ENCODE measurements around the gene TBC1D16. TPM values are rescaled to one million over a fixed set of nuclear protein-coding genes. Genes with fewer than 3 reads are reported as not detected.
A peak's percentile ranks its signal among the peaks of the same experiment; 100 is the strongest.
"Not testable (repeated sequence)": the region's sequence is repeated elsewhere in the genome, so short reads cannot be mapped to it uniquely, and the experiment has no call there.

Gene TBC1D16
- total RNA-seq, 1 experiment from 2014 or later, result 26.6 TPM

DNA sequence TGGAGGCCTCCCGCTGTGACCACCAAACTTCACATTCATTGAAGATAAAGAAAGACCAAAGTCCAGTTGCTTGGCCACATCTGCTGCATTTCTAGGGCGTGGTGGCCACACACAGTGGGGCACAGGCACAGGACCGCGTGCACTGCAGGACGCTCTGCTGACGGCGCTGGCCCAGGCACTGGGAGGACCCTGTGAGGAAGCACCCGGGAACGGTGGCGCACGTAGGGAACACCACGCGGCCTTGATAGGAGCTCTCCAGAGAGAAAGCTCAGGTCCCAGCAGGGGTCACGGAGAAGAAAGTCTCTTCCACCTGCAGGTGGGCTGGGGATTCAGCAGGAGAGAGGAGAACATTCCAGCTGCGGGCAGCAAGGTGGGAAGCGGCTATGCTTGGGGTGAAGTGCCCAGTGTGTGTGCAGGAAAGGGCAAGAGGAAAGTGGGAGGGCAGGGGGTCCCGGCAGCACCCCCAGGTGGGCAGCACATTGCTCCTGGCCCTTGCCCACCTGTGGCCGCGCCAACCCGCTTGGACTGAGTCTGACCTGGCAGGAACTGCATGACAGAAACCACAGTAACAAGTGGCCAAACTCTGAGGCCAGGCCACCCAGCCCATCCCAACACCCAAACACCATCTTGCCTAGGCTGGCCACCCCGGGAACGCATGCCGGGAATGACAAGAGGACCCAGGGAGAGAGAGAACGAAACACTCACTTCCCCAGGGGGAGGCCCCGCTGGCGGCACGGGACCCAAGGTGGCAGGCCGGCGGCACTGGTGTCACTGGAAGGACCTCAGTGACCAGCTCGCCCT is 32.8 kb downstream of the TBC1D16 start:
- no peak for DNase-seq (ENCODE audit: low spot score)

DNA sequence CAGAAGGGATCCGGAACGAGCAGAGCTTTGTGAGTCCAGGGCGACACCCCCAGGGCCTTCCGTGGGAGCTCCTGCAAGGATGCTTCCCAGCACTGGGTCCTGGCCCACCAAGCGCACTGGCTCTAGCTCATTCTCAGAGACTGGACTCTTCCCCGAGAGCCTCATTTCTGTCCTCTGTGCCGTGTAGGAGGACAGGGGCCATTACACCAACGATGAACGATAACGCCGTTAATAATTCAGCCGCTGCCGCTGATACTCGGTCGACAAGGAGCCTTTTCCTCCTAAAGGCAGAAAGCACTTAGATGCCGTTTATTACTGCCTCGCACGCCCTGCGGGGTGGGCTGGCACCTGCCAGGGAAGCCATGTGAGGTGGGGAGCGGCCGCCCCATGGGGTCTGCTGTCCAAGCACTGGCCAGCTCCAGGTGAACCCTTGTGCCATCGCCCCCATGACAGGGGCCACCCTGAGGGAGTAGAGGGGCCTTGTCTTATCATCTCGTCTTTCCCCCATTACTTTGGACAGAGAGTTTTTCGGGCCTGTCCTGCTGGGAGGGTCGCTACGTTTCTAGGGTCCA is 33.5 kb downstream of the TBC1D16 start:
- DNase-seq (ENCODE audit: low spot score), result no peak

DNA sequence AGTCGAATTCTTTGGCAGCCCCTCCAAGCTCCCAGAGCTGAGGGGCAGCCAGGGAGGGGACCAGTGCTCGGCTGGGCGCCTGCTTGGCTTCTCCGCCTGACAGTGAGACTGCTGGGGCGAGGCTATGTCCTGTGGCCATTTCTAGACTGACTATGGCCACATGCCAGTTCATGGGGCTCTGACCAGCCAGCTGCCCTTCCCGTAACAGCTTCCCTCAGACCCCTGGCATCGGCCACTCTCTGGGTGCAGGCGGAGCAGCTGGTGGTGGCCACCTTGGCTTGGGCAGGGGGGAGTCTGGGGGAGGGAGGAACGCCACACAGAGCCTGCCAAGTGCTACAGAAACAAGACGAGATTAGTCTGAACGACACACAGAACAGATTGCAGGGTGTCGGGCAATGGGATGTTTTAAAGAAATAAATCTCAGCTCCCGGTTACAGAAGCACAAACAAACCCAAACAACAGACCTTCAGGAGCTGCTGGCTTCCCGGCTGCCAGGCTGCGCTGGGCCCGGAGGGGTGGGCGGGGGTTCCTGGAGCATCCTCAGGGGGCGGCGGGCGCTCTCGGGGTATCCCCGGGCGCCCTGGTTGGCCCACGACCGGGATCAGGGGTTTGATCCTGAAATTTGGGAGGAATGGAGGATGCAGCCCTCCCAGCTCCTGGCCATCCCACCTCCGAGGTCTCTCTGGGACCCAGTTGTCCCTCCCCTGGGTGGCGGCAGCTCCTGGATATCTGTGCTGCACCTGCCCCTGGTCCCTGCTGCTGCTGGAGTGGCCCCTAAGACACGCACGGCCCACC is 34.5 kb downstream of the TBC1D16 start:
- DNase-seq (ENCODE audit: low spot score), result no peak

DNA sequence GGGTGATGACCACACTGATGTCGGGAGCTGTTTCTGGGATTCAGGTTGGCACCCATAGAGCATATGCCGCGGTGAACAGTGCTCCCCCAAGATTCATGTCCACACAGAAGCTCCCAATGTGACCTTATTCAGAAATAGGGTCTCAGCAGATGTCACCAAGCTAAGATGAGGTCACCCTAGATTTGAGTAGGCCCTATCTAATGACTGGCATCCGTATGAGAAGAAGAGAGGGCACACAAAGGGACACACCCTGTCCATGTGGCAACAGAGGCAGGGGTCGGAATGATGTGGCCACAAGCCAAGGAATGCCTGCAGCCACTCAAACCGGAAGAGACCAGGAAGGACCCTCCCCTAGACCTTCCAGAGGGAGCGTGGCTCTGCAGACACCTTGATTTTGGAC is 35.5 kb downstream of the TBC1D16 start:
- DNase-seq (ENCODE audit: low spot score), result no peak

DNA sequence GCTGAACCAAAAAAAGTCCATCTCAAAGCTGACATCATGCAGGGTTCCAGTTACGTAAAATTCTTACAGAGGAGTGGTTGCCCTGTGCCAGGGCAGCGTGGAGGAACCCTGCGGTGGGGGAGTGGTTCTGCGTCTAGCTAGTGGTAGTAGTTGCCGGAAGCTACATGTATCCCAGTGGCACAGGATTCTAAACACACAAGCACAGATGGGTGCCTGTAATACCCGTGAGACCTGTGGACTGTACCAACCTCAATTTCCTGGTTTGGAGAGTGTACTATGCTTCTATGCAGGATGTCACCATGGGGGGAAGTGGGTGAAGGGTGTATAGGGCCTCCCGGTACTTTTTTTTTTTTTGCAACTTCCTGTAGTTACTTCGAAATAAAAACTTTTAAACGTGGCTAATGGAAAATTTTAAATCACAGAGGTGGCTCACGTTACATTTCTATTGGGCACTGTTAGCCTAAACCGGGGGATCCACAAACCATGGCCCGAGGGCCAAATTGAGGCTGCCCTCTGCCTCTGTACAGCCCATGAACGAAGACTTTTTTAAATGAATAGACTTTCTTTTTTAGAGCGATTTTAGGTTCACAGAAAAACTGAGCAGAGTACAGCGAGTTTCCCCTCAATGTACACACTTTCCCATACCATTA is 38.5 kb downstream of the TBC1D16 start:
- DNase-seq (ENCODE audit: low spot score), result no peak

DNA sequence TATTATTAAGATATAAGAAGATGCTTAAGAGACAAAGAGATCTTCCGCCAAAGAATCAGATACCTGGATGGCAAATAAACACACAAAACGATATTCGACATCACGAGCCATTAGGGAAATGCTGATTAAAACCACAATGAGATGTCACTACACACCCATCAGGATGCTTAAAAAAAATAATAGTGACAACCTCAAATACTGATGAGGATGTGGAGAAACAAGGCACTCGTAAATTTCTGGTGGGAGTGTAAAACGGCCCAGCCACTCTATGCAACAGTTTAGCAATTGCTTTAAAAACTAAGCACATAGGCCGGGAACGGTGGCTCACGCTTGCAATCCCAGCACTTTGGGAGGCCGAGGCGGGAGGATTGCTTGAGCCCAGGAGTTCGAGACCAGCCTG is 39.4 kb downstream of the TBC1D16 start:
- no peak for DNase-seq (ENCODE audit: low spot score)

DNA sequence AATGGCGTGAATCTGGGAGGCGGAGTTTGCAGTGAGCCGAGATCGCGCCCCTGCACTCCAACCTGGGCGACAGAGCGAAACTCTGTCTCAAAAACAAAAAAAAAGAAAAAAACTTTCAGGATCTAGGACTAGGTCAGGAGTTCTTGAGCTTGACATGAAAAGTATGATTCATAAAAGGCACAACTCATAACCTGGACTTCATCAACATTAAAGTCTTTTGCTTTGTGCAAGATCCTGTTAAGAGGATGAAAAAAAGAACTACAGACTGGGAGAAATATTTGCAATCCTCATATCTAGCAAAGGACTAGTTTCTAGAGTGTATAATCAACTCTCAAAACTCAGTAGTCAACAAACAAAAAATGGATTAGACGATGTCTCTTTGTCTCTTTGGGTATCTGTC is 40.0 kb downstream of the TBC1D16 start:
- no peak for DNase-seq (ENCODE audit: low spot score)

DNA sequence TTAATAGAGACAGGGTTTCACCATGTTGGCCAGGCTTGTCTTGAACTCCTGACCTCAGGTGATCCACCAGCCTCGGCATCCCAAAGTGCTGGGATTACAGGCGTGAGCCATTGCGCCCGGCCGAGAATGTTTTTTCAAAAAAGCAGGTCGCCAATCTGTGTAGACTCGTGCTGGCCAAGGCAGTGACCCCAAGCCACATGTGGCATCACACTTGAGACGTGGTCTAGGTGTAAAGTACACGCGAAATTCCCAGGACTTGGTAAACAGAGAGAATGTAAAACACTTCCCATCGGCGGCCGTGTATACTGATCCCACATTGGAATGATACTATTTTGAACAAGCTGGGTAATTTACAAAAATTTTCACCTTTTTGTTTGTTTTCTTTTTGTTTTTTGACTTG is 41.1 kb downstream of the TBC1D16 start:
- DNase-seq (ENCODE audit: low spot score), result no peak

DNA sequence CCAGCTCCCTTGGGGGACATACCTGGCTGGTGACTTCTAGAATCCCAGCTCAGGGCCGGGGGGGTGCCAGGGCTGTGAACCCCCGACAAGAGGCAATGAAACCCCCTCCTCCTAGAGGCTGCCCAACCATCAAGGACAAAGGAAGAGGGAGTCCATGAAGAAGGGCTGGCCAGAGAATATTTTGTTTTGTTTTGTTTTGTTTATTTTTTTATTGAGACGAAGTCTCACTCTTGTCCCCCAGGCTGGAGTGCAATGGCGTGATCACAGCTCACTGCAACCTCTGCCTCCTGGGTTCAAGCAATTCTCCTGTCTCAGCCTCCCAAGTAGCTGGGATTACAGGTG is 41.5 kb downstream of the TBC1D16 start:
- not testable (repeated sequence) for DNase-seq (ENCODE audit: low spot score)

DNA sequence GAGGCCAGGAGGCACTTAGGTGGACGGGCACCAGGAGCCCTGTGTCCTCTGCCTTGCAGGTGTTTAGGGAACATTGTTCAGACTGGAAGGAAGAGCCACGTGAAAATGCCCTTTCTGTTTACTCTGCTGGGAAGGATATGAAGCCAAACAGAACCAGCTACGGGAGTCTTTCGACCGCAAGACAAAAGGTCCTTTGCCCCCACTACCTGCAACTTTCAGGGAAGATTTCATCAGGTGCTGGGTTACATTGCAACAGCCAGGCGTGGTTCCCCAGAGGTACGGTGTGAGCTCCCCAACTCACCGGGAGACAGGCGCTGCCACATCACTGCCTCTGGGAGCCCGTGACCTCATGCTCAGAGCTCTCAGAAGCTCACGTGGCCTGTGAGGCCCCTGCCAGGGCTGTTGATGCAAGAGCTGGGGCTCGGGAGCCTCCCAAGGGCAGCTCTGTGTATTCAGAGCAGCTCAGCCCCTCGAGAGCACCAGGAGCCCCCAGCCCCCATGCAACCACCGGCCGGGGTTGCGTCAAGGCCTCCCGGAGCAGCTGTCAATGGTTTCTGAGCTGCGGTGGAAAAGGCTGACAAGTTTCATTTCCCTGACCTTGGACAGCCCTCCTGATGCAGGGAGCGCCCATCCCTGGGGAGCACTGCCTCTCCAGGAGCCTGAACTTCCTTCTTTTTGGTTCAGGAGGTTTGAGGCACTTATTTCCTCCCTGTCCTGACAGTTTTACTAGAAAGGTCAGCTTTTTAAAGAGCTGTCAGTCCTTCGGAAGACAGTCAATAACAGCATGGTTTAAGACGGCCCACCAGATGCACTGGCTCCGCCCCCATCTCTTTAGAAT is 42.1 kb downstream of the TBC1D16 start:
- peak; percentile 93 for DNase-seq (ENCODE audit: low spot score)

DNA sequence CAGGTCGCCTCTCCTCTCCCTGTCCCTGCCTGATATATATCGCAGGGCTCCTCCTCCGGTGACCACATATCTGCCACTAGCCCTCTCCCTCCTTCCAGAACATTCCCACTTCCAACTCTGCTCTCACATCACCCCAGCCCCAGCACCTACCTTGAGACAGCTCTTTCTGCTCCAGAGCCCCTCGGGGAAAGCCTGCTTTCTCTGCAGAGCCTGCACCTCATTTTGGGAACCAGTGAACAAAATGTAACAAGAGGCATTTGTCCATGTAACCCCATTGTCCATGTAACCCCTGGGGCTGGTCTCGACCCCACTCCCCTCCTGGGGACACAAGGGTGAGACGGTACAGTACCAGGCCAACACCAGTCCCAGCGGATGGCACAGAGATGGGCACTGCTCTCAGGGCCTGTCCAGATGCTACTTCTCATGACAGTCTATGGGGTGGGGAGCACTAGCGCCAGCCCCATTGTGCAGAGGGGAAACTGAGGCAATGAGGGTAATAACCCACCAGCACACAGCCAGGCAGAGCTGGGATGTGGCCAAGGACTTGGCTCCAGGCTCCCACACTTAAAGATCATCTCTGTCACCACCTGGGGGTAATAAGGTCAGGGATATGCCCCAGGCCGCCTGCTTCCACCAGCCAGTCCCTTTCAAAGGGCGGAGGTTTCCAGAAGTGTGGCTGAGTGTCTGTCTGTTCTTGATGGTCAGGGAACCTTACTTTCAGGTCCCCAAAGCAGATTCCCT is 42.9 kb downstream of the TBC1D16 start:
- DNase-seq (ENCODE audit: low spot score), result no peak

DNA sequence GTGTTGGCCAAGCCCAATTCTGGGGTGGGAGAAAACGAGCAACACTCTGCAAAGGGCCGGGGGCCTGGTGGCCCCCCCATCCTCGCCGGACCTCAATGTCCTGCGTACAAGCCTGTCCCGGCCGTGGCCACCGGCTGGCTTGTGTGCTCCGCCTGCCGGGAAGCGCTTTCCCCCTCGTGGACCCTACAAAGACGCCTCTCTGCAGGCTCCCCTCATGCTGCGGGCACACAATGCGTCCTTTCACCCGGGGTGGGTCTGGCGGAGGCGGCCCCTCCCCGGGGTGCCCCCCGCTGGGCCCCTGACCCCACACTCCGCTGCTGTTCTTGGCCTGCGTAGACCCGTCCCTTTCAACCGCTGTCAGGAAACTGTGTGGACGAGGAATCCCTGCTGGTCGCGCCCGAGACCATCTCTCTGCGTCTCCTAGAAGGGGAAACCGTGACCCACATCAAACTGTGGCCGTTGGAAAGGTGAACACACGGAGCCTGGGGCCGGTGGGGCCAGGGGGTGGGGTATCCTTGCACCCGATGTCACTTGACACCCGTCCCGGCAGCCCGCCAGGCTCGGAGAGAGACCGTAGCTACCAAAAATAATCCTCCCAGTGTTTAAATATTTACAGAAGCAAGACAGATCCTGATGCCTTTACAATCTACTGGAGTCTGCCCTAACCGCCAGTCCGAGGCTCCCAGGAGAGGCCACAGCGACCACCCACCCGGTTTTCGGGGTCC is 43.6 kb downstream of the TBC1D16 start:
- no peak for DNase-seq (ENCODE audit: low spot score)

DNA sequence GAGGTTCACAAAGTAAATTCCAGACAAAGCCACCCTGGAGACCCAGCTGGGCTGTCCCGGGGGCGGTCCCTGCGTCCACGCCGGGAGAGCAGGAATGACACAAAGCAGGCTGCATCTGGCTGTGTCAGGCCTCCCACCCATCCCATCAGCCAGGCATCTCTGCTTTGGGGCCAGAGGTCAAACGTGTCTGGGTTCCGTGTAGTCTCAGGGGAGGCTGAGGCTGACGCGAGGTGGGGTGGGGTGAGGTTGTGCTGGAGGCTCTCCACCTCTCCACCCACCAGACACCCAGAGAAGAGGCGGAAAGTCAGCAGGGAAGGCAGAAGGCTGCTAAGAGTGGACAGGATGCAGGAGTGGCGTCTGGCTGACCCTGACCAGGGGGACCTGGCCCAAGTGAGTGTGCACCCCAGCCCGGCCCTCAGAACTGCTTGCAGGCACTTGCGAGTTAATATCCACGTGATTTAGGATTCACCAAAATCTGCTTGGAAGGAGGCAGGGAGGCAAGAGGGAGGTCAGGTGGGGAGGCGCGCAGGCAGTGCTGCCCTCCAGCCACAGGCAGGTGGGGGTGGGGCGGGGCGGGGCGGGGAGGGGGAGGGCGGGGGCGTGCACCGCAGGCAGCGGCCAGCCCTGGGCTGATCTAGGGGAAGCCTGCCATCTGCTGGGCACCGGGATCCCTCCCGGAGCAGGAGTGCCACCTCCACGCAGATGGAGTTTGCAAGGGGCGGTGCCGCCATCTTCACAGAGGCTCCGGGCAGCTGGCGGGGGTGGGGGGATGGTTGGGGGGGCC is 44.3 kb downstream of the TBC1D16 start:
- DNase-seq (ENCODE audit: low spot score), result peak; percentile 88

DNA sequence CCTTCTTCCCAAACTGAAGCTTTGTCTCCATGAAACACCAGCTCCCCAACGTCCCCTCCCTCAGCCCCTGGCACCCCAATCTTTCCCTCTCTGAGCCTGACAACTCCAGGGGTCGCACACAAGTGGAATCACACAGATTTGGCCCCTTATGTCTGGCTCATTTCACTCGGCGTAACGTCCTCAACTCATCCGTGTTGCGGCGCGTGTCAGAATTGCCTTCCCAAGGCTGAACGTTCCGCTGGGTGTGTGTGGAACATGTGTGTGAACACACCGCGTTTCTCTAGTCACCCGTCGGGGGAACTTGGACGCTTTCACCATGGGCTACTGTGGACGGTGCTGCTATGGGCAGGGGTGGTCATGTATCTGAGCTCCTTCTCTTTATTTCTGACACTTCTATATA is 45.0 kb downstream of the TBC1D16 start:
- DNase-seq (ENCODE audit: low spot score), result no peak

DNA sequence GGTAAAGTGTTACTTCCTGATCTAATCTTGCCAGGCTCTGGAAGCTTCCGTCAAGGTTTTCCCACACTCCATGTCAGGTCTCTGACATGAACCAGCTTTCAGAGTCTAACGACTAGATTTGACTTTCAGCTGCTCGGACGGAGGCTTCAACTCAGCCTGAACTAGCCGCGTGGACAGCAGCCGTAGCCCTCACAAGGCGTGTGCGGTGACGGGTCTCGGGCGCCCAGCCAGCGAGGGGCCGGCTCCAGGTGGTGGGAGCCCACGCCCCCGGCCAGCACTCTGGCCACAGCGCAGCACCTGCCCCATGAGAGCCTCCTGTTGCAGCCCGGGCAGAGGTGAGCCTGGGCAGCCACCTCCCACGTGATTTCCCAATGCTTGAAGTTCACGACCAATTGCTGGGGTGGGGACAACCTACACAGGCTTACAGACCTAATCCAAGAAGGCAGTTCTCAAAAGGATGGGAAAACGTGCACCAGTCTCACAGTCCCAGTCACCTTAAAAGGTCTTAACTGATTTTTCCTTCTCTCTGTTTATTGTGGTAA is 45.5 kb downstream of the TBC1D16 start:
- DNase-seq (ENCODE audit: low spot score), result no peak

DNA sequence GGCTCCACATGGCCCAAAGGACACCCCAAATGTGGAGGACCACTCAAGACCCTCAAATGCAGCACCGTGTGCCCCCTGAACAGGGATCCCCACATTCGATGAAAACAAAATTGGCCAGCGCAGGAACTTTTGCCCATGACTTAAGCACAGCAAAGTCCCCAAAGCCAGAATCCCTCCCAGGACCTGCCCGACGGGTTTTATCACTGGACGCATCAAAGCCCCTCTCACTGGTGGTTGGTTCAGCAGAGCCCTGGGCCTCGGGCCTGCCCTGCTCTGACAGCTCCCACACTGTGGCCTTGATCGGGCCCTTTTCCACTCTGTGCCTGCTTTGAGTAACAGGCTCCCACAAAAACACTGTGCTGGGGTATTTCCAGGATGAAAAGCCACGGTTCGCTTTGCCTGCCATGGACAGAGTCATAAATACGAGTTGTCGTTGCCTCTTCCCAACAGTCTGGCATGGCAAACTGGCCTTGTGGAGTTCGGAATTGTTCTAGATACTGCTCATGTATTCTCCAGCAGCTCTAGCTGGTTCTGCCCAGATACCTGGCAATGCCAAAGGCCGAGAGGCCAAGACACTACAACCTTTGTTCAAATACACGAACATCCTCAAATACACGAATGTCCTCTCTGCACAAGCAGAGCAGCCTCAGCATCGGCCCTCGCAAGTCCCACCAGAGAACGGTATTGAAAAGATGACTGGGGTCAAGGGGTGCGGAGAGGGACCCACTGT is 46.4 kb downstream of the TBC1D16 start:
- no peak for DNase-seq (ENCODE audit: low spot score)

DNA sequence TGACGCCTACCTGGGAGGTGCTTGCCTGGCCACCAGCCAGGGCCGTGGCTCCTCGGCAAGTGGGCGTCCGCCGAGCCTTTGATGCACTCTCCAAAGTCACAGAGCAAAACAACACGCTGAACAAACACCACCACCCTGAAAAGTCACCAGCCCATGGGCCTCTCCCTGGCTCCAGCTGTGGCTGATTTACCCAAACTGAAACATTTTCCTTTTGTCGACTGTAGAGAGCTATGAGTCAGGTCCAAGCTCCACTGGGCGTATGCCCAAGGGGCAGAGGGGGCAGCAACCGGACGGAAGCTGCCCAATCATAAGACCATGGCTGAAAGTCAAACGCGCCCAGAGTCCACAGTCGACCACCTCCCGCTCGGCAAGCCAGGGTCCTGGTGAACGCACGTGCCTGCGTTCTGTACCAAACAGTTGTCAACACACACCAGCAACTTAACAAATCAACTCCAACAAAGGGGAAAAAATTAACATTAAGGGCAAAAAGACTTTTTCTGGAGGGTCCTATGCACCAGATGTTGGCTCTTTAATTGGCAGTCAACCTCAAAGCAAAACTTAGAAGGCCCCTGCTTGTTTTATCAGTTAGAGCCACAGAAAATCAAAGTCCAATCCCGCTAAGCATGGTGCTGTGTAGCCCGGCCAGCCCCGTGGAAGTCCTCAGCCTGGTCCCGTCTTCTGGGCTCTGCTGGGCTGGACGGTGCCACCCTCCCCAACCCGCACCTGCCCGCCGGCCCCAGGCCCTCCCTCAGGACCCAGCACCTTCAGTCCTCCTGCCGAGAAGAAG is 47.3 kb downstream of the TBC1D16 start:
- DNase-seq (ENCODE audit: low spot score), result peak; percentile 82

DNA sequence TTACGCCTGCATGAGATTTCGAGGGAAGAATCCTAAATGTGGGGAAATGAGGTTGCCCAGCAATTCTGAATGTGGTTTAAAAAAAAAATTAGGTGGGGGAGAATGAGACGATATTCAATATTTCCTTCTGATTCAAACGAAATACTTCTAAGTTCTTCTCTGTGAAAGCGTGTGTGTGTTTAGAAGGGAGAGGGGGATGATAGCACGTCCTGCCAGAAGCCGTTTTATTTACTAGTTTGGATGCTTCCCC is 47.8 kb downstream of the TBC1D16 start:
- no peak for DNase-seq (ENCODE audit: low spot score)
